ENCODE results near the gene FBXO4. TPM values are rescaled to one million over a fixed set of nuclear protein-coding genes. Genes with fewer than 3 reads are reported as not detected.

FBXO4 gene
- total RNA-seq, 2 donors from 2014 or later, result 1.8 to 1.9 TPM

DNA sequence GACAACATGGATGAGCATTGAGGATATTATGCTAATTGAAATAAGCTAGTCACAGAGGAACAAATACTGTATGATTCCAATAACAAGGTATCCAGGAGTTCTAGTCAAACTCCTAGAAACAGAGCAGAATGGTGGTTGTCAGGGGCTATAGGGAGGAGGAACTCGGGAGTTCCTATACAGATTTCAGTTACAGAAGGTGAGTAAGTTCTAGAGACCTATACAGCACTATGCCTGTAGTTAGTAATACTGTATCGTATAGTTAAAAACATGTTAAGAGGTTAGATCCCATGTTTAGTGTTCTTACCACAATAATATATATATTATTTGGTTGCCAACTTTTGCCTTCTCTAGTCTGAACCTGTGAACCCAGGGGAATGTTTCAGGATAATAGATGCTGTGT lies 46.9 kb upstream of the FBXO4 start:
- peaks cover 29% of the 10 kb centered on the region for H3K9me3 ChIP-seq (ENCODE audit: control insufficient read depth, low read length)
- Mint-ChIP-seq H3K4me1 (peaks cover 20% of the 10 kb centered on the region), H3K4me3 (no peak overlapping the region), H3K27me3 (ENCODE audit: insufficient read depth) (peaks cover 11% of the 10 kb centered on the region), H3K27ac (no peak overlapping the region), H3K36me3 (ENCODE audit: low read depth) (no peaks in the 10 kb centered on the region), H3K9me3 (peaks cover 12% of the 10 kb centered on the region)
- no peaks in the 10 kb centered on the region for H3K27me3 ChIP-seq (ENCODE audit: control insufficient read depth, insufficient read depth, low read length, poor library complexity, severe bottlenecking)
- peak overlapping the region; percentile 26 for H3K4me3 ChIP-seq (ENCODE audit: low read length)
- 83 to 94% methylated on average over 1 to 2 of the region's 2 CpGs for WGBS, 2 experiments (ENCODE audit: insufficient coverage in 1 of 2, insufficient read length in 1 of 2)
- TF ChIP-seq, protein P1, sequence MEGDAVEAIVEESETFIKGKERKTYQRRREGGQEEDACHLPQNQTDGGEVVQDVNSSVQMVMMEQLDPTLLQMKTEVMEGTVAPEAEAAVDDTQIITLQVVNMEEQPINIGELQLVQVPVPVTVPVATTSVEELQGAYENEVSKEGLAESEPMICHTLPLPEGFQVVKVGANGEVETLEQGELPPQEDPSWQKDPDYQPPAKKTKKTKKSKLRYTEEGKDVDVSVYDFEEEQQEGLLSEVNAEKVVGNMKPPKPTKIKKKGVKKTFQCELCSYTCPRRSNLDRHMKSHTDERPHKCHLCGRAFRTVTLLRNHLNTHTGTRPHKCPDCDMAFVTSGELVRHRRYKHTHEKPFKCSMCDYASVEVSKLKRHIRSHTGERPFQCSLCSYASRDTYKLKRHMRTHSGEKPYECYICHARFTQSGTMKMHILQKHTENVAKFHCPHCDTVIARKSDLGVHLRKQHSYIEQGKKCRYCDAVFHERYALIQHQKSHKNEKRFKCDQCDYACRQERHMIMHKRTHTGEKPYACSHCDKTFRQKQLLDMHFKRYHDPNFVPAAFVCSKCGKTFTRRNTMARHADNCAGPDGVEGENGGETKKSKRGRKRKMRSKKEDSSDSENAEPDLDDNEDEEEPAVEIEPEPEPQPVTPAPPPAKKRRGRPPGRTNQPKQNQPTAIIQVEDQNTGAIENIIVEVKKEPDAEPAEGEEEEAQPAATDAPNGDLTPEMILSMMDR (conservative IDR thresholded peaks at IDR 0.05), result no peak
- H3K4me1 ChIP-seq (ENCODE audit: control insufficient read depth, insufficient read depth, low read length), result peaks cover 5% of the 10 kb centered on the region
- no peaks in the 10 kb centered on the region for H3K36me3 ChIP-seq (ENCODE audit: control insufficient read depth, insufficient read depth, low read length)
- no peak for DNase-seq
- no peak overlapping the region for H3K27ac ChIP-seq (ENCODE audit: low read depth, low read length)
- H3K9ac ChIP-seq (ENCODE audit: extremely low read depth, low read length, poor library complexity, severe bottlenecking), result no peak overlapping the region

DNA sequence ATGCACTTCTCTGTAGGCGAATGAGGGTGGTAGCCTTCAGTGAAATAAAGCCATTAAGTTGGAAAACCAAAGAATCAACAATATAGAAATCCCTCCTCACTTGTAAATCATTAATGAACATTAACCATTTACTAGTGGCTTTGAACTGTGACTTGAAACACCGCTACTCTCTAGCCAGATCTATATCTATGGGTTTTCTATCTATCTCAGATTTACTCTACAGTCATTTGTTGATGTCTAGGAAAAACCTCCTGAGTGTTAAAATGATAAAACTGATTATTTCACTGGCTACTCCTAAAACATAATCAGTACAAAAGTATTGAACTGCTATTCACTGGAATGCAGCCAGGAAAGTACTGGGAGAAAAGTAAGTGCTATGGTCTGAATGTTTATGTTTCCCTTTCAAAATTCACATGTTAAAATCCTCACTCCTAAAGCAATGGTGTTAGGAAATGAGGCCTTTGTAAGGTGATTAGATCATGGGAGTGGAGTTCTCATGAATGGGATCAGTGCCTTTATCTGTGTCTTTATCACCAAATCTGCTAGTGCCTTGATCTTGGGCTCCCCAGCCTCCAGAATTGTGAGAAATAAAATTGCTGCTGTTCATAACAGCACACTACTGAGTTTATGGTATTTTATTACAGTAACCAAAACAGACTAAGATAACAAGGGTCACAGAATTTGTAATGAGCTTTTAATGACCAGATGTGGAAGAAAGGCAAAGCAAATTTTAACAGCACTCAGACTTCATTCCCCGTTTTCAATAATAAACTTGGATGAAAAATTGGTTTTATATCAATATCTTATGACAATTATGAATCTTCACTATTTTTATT lies 46.2 kb upstream of the FBXO4 start:
- Mint-ChIP-seq H3K9me3 (peaks cover 12% of the 10 kb centered on the region), H3K36me3 (ENCODE audit: low read depth) (no peaks in the 10 kb centered on the region)

DNA sequence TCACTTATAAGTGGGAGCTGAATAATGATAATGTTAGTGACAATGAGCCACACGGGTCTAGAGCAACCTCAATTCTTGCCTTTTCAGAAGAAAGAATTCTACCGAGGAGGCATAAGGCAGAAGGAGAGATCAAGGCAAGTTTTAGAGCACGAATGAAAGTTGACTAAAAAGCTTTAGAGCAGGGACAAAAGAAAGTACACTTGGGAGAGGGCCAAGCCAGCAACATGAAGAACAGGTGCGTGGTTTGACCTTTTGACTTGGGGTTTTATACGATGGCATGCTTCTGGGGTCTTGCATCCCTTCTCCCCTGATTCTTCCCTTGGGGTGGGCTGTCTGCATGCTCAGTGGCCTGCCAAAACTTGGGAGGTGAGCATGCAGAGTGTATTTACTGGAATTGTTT lies 42.3 kb upstream of the FBXO4 start:
- Histone ChIP-seq H3K9ac (ENCODE audit: extremely low read depth, low read length, poor library complexity, severe bottlenecking) (no peak overlapping the region), H3K27ac (ENCODE audit: low read depth, low read length) (no peak overlapping the region), H3K4me3 (ENCODE audit: low read length) (no peak overlapping the region), H3K4me1 (ENCODE audit: control insufficient read depth, insufficient read depth, low read length) (peaks cover 3% of the 10 kb centered on the region), H3K9me3 (ENCODE audit: control insufficient read depth, low read length) (peaks cover 38% of the 10 kb centered on the region), H3K27me3 (ENCODE audit: control insufficient read depth, insufficient read depth, low read length, poor library complexity, severe bottlenecking) (no peaks in the 10 kb centered on the region), H3K36me3 (ENCODE audit: control insufficient read depth, insufficient read depth, low read length) (no peaks in the 10 kb centered on the region)
- Mint-ChIP-seq H3K9me3 (peaks cover 22% of the 10 kb centered on the region), H3K4me1 (peaks cover 16% of the 10 kb centered on the region), H3K36me3 (ENCODE audit: low read depth) (no peaks in the 10 kb centered on the region), H3K27me3 (ENCODE audit: insufficient read depth) (peaks cover 4% of the 10 kb centered on the region), H3K4me3 (no peak overlapping the region), H3K27ac (no peak overlapping the region)
- DNase-seq, result no peak
- TF ChIP-seq, protein P1 (conservative IDR thresholded peaks at IDR 0.05), result no peak
- WGBS, 2 experiments (ENCODE audit: insufficient coverage in 1 of 2, insufficient read length in 1 of 2), result 88 to 89% methylated on average over 5 of the region's 5 CpGs

More for the DNA sequence above, 46.2 kb upstream of the FBXO4 start:
- H3K27ac ChIP-seq (ENCODE audit: low read depth, low read length), result no peak overlapping the region
- Mint-ChIP-seq H3K4me1 (peaks cover 23% of the 10 kb centered on the region), H3K27me3 (ENCODE audit: insufficient read depth) (peaks cover 11% of the 10 kb centered on the region), H3K4me3 (no peak overlapping the region), H3K27ac (no peak overlapping the region)
- DNase-seq, result no peak
- H3K4me1 ChIP-seq (ENCODE audit: control insufficient read depth, insufficient read depth, low read length), result peaks cover 5% of the 10 kb centered on the region
- 76% methylated on average over 2 of the region's 3 CpGs; no CpG with 5 or more reads in 1 of the 2 experiments for WGBS, 2 experiments (ENCODE audit: insufficient coverage in 1 of 2, insufficient read length in 1 of 2)
- H3K9ac ChIP-seq (ENCODE audit: extremely low read depth, low read length, poor library complexity, severe bottlenecking), result no peak overlapping the region
- H3K36me3 ChIP-seq (ENCODE audit: control insufficient read depth, insufficient read depth, low read length), result no peaks in the 10 kb centered on the region
- peak overlapping the region; percentile 26 for H3K4me3 ChIP-seq (ENCODE audit: low read length)
- no peaks in the 10 kb centered on the region for H3K27me3 ChIP-seq (ENCODE audit: control insufficient read depth, insufficient read depth, low read length, poor library complexity, severe bottlenecking)
- TF ChIP-seq, protein P1 (conservative IDR thresholded peaks at IDR 0.05), result no peak
- H3K9me3 ChIP-seq (ENCODE audit: control insufficient read depth, low read length), result peaks cover 29% of the 10 kb centered on the region

Measured in endodermal cell (in vitro differentiated cells).